ENCODE data around the gene RUFY2.

The RUFY2 gene

DNA sequence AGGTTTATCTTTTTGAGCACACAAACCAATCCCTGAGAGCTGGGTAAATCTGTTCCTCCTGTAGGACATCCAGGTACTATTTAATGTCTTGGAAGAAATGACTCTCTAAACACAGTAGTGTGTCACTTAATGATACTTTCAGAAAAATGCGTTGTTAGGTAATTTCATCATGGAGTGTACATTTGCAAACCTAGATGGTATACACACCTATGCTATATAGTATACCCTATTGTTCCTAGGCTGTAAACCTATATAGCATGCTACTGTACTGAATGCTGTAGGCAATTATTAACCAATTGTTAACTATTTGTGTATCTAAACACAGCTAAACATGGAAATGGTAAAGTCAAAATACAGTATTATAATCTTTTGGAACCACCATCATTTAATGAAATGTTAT lies 10.1 kb downstream of the RUFY2 start:
- Histone ChIP-seq H3K27me3 (no peaks in the 10 kb centered on the region), H3K4me3 (ENCODE audit: low read depth in 1 of 2, low read length in 1 of 2) (no peak overlapping the region), H3K36me3 (peaks cover 30% of the 10 kb centered on the region), H3K27ac (no peak overlapping the region), H3K9me3 (no peaks in the 10 kb centered on the region), H3K4me1 (ENCODE audit: control insufficient read depth in 1 of 2, insufficient read depth in 1 of 2, low read depth in 1 of 2, low read length in 1 of 2) (no peaks in the 10 kb centered on the region)
- TF ChIP-seq CTCF (IDR thresholded peaks at IDR 0.05), result no peak

DNA sequence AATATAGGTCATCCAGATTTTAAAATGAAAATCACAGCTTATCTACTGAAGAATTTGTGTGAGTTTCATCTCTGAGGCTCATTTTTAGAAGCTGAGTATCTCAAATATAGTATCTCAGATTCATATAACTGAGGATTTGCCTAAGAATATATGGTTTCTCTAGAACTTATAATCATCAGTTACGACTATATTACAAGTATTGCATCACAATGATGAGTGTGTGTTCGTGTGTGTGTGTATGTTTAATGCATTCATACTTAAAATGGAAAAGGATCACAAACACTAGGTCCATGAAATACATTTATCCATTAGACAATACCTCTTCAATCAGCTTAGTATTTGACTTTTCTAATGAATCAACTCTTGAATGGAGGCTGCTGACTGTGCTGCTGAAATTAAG lies 21.3 kb downstream of the RUFY2 start:
- Histone ChIP-seq H3K4me1 (ENCODE audit: control insufficient read depth in 1 of 2, insufficient read depth in 1 of 2, low read depth in 1 of 2, low read length in 1 of 2) (no peaks in the 10 kb centered on the region), H3K4me3 (ENCODE audit: low read depth in 1 of 2, low read length in 1 of 2) (no peak overlapping the region), H3K27me3 (no peaks in the 10 kb centered on the region), H3K9me3 (no peaks in the 10 kb centered on the region), H3K36me3 (peaks cover 65% of the 10 kb centered on the region), H3K27ac (no peak overlapping the region)
- no peak for TF ChIP-seq CTCF (IDR thresholded peaks at IDR 0.05)

- Histone ChIP-seq H3K4me1 (ENCODE audit: control insufficient read depth in 1 of 2, insufficient read depth in 1 of 2, low read depth in 1 of 2, low read length in 1 of 2) (no peaks in the 10 kb centered on the region), H3K4me3 (ENCODE audit: low read depth in 1 of 2, low read length in 1 of 2) (no peak overlapping the region), H3K27ac (no peak overlapping the region), H3K9me3 (no peaks in the 10 kb centered on the region), H3K36me3 (peaks cover 13% of the 10 kb centered on the region), H3K27me3 (no peaks in the 10 kb centered on the region)
- TF ChIP-seq CTCF (IDR thresholded peaks at IDR 0.05), result no peak
Observed at GRCh38 chr10:68371604-68372003, 35.5 kb downstream of the RUFY2 start.

DNA sequence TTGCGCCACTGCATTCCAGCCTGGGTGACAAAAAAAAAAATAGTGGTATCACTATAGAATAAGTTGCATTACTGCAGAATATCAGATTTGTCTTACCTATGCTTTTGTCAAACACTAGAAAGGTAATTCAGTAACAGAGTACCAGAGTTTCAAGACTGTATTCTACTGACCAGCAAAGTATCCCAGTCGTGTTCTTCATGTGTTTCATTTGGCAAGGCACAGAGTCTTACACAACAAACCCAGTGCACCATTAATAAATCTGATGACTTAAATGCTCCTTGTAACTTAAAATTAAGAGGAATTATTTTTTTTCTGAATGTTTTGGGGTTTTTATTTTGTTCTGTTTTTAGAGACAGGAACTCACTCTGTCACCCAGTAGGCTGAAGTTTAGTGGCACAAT lies 40.0 kb downstream of the RUFY2 start:
- no peak for TF ChIP-seq CTCF (IDR thresholded peaks at IDR 0.05)
- H3K4me3 ChIP-seq (ENCODE audit: low read depth in 1 of 2, low read length in 1 of 2), result no peak overlapping the region
- H3K27ac ChIP-seq, result no peak overlapping the region
- no peaks in the 10 kb centered on the region for H3K9me3 ChIP-seq
- H3K4me1 ChIP-seq (ENCODE audit: control insufficient read depth in 1 of 2, insufficient read depth in 1 of 2, low read depth in 1 of 2, low read length in 1 of 2), result no peaks in the 10 kb centered on the region
- H3K36me3 ChIP-seq, result peaks cover 28% of the 10 kb centered on the region
- no peaks in the 10 kb centered on the region for H3K27me3 ChIP-seq

DNA sequence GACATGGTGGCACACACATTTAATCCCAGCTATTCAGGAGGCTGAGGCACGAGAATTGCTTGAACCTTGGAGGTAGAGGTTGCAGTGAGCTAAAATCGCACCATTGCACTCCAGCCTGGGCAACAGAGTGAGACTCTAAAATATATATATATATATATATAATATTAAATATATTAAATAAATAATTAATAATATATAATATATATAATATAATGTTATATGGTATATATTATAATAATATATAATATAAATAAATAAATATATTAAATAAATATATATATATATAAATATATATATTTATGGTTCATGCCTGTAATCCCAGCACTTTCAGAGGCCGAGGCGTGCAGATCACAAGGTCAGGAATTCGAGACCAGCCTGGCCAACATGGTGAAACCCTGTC lies 40.5 kb downstream of the RUFY2 start:
- no peak overlapping the region for H3K27ac ChIP-seq
- no peak for TF ChIP-seq CTCF (IDR thresholded peaks at IDR 0.05)
- H3K27me3 ChIP-seq, result no peaks in the 10 kb centered on the region
- H3K9me3 ChIP-seq, result no peaks in the 10 kb centered on the region
- peaks cover 33% of the 10 kb centered on the region for H3K36me3 ChIP-seq
- no peaks in the 10 kb centered on the region for H3K4me1 ChIP-seq (ENCODE audit: control insufficient read depth in 1 of 2, insufficient read depth in 1 of 2, low read depth in 1 of 2, low read length in 1 of 2)
- no peak overlapping the region for H3K4me3 ChIP-seq (ENCODE audit: low read depth in 1 of 2, low read length in 1 of 2)

GRCh38 chr10:68365611-68366010 lies 41.5 kb downstream of the RUFY2 start:
- no peak overlapping the region for H3K4me3 ChIP-seq (ENCODE audit: low read depth in 1 of 2, low read length in 1 of 2)
- TF ChIP-seq CTCF (IDR thresholded peaks at IDR 0.05), result no peak
- H3K36me3 ChIP-seq, result peaks cover 41% of the 10 kb centered on the region
- H3K9me3 ChIP-seq, result no peaks in the 10 kb centered on the region
- H3K27me3 ChIP-seq, result no peaks in the 10 kb centered on the region
- no peak overlapping the region for H3K27ac ChIP-seq
- no peaks in the 10 kb centered on the region for H3K4me1 ChIP-seq (ENCODE audit: control insufficient read depth in 1 of 2, insufficient read depth in 1 of 2, low read depth in 1 of 2, low read length in 1 of 2)
